Mammary epithelial cell (primary cell): ENCODE data around the gene ATPAF1.

Source experiments
- EZH2 ChIP-seq: IDR thresholded peaks from 2 replicates; pipeline ENCODE4 v1.6.1; 2012; ENCODE audit warnings: low read length, inconsistent platforms, borderline replicate concordance
- TF ChIP-seq, protein P1 (sequence below), 2 donors: IDR thresholded peaks in 1 of 2; conservative IDR thresholded peaks in 1 of 2; 2 replicates each; pipeline ENCODE4 v1.5.1; 2011 to 2012; ENCODE audit warnings: inconsistent platforms in 2 of 2, low read length in 2 of 2, mild to moderate bottlenecking in 2 of 2, control low read depth in 1 of 2, low read depth in 1 of 2; ENCODE audit not compliant: insufficient read depth in 1 of 2; ENCODE audit errors: extremely low read depth in 1 of 2

DNA sequence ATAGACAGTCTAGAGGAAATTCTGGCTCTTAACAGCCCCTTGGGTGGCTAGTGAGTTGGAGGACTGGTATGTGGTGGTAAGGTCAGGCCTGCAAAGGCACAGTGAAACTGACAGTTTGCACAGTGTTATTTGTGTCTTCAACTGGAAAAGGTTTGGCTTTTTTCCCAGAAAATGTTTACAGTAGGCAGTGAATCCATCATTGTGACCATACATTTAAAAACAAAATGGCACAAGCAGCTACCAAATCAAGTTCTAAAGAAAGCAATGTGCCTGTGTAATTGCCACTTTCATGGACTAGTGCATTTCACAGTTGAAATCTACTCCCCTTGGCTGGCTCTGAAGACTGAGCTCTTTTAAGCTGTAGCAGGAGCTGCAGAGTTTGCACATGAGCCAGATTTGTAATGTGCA lies 24.8 kb downstream of the ATPAF1 start:
- TF ChIP-seq, protein P1, sequence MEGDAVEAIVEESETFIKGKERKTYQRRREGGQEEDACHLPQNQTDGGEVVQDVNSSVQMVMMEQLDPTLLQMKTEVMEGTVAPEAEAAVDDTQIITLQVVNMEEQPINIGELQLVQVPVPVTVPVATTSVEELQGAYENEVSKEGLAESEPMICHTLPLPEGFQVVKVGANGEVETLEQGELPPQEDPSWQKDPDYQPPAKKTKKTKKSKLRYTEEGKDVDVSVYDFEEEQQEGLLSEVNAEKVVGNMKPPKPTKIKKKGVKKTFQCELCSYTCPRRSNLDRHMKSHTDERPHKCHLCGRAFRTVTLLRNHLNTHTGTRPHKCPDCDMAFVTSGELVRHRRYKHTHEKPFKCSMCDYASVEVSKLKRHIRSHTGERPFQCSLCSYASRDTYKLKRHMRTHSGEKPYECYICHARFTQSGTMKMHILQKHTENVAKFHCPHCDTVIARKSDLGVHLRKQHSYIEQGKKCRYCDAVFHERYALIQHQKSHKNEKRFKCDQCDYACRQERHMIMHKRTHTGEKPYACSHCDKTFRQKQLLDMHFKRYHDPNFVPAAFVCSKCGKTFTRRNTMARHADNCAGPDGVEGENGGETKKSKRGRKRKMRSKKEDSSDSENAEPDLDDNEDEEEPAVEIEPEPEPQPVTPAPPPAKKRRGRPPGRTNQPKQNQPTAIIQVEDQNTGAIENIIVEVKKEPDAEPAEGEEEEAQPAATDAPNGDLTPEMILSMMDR (conservative IDR thresholded peaks at IDR 0.05 in 1 of 2, IDR thresholded peaks at IDR 0.05 in 1 of 2; ENCODE audit: extremely low read depth in 1 of 2, insufficient read depth in 1 of 2, low read depth in 1 of 2, low read length in 2 of 2): no peak
- no peak for TF ChIP-seq EZH2
